Activated CD4-positive, alpha-beta T cell treated with anti-CD3 and anti-CD28 coated beads, Interleukin-2, Interleukin-4, amounts not matched to agents 100 ng/mL and 50 ng/mL, durations not matched to agents 16 hours and 8 hours (primary cell): ENCODE results near the gene FBXL22.

ENCODE experiments used
- DNase-seq: peaks from one replicate; pipeline ENCODE4 v3.0.0-alpha.2; 2020; ENCODE audit warnings: low spot score

Gene FBXL22, protein sequence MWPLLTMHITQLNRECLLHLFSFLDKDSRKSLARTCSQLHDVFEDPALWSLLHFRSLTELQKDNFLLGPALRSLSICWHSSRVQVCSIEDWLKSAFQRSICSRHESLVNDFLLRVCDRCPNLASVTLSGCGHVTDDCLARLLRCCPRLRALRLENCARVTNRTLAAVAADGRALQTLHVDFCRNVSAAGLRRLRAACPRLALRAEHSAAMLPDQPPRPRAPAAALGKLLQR

DNA sequence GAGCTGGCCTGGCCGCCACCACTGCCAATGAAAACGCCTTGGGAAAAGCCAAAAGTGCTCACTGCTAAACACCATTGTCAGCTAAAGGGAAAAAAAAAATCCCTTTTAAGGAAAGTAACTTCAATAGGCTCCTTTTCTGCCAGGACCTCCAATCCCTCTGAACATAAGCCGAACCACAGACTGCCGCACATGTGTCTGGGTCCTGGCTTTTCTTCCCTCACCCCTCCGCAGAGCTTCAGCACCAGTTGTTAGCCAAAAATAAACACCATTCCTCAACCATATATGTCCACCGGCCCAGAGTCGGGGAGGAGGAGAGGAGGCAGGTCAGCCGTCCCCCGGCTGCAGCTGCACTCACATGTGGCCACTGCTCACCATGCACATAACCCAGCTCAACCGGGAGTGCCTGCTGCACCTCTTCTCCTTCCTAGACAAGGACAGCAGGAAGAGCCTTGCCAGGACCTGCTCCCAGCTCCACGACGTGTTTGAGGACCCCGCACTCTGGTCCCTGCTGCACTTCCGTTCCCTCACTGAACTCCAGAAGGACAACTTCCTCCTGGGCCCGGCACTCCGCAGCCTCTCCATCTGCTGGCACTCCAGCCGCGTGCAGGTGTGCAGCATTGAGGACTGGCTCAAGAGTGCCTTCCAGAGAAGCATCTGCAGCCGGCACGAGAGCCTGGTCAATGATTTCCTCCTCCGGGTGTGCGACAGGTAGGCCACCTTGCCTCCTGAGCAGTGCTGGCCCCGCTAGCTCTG, at the start of gene FBXL22:
Gene FBXL22, plus strand, starts transcription at position 350 of the 753 bp plus-strand sequence. Its CDS starts 6 bp downstream, at position 356.
- DNase-seq, result no peak

DNA sequence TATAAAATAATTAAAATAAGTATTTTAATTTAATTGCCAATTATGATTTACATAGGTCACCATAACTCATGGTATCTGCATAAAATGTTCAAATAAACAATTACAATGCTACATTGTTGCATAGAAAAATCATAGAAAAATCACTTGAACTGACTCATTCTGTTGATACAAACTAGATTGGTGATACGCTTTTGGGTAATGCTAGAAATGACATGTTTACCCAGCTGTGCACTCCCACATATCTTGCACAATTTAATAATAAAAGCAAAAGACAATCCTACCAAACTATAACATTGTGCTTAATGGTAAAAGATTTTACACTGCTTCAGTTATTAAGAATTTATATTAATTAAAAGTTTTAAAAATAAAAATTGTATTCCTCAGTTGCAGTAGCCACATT, 45.8 kb upstream of the FBXL22 start:
- no peak for DNase-seq

DNA sequence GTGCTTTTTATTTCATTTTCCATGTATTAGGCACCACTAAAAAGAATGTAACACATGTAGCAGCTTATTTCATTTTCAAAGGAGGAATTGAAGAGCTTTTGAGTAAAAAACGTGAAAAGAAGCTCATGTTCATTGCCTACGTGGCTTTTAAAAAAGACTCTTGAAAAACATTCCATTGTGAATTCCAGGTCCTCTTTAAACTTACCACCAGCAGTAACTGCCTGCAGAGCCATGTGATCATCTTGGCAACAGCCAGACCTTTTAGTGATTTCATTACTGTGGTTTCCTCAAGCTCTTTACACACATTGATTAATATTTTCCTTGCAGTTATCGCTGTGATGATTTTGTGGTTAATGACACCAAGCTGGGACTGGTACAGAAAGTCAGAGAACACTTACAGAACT, 43.8 kb upstream of the FBXL22 start:
- DNase-seq, result peak; percentile 45

DNA sequence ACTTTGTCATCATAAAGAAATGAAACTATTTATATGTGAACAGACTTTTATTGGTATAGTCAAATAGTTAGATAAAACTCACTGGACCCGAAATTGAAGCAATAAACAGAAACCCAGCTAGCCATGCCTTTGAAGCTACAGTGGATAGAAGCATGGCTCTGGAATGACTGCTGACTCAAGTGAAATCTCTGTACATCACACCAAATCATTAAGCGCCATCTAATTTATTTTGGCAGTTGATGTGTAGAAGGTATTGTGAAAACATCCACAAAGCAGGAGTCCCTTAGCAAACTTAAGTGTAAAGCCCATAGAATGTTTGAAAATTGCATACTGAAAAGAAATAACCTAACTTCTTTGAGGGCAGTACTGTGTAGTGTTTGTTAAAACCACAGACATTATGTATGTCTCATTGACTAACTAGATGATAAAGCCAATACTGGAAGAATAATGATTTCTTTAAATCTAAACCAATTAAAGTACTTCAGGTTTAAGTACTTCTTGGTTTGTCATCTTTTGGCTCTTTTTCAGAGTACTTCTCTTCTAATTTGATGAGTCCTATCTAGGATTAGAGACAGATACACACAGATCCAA, 42.8 kb upstream of the FBXL22 start:
- no peak for DNase-seq

DNA sequence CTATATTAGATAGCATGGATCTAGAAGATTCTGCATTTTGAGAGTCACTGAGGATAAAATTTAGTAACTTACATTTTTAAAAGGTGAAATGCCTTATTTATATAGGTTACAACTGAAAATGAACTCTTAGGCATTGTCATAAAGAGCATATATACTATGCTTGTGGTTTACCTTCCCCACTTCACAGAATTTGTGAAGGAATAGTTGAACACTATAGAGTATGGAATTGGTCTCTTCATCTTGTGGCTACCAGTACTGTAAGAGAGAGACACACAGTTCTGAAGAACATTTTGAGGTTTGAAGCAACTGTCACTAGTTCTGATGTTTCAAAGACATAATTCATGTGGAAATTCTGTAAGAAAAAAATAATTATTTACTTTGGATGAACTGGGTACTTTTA, 41.7 kb upstream of the FBXL22 start:
- no peak for DNase-seq

DNA sequence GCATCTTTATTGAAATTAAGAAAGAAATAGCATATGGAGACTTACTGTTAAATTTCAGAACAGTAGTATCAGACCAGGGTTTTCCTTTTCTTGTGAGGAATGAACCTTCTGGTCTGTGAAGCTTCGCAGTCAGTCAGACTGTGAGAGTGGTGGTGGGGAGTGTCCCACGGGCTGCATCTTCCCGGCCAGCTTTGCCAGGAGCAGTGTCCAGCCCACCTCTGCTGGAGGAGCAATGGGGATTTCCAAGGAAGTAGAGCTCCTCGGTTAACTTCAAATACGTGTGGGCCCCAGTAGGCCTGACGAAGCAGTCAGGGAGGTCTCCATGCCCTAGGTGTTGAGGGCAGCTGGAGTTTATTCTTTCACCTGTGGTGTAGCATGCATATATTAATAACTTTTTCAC, 40.9 kb upstream of the FBXL22 start:
- DNase-seq, result no peak

DNA sequence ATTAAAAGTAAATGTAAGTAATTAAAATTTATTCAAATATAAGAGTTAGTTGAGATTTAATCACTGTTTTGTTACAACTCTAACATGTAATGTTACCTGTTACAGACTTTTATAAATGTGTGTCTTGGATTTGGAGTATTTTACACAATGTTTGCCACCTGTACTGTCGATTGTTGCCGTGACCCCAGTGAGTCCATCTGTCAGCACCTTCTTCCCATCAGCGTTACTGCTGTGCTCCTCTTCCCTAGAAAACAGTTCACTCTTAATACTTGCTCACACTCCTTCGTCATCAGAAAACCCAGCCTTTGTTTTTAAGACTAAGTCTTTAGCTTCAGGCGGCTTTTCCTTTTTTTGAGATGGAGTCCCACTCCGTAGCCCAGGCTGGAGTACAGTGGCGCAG, 40.5 kb upstream of the FBXL22 start:
- DNase-seq, result no peak

DNA sequence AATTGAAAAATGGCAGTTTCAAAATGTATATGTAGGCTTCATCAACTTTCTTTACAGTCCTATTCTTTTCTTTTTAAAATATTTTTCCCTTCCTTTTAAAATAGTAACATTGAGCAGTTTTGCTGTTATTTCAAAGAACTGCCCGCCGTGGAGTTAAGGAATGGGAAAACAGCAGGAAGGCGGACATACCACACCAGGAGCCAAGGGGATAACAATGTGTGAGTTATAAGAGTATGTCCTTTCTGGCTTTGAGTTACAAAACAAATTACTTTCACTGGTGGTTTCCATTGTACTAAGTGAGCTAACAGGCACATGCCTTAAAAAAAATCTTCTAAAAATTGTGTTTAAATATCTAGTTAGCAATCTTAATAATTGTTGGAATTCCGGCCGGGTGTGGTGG, 37.4 kb upstream of the FBXL22 start:
- no peak for DNase-seq

DNA sequence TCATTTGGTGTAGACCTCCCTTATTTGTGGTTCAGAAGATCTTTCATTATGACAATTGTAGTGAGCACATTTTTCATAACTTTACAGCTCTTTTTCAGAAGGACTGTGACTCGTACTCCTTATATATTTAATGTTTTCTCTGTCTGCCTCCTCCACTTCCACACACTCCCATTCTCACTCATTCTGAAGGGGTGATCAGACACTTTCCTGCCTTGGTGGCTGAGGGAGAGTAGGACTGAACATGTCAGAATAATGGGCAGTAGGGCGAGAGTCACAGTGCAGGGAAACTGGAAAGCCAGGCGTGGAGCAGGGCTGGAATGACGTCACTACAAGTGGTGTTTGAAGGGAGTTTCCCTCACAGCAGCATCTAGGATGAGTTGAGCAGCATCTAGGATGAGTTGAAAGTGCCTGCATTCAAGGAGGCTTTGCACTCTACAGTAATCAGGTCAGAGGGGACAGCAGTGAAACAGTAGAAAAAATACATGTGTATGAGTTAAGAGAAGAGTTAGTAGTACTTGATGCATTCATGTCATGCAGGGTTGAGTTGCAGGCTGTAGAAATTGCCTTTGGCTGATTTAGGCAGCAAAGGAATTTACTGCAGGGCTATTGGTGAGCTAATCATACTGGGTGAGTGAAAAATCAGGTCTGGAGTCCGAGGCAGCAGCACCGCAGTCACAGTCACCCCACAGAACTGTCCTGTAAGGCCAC, 36.3 kb upstream of the FBXL22 start:
- DNase-seq, result peak; percentile 75

DNA sequence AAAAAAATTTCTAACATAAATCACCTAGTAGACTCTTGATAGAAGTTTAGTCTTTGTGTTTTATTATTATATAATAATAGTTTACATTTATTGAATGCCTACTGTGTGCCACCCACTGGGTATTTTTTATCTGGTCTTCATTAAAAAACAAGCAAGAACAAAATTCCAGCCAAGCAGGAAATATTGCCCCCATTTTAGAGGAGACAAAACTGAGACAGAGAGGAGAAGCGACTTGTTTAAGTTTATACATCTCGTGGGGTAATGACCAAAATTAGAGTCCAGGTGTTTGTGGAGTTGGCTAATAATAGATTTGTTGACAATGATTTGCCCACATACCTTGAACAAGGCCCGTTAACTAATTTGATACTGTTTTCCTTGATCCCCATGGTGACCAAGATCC, 33.1 kb upstream of the FBXL22 start:
- DNase-seq, result no peak

DNA sequence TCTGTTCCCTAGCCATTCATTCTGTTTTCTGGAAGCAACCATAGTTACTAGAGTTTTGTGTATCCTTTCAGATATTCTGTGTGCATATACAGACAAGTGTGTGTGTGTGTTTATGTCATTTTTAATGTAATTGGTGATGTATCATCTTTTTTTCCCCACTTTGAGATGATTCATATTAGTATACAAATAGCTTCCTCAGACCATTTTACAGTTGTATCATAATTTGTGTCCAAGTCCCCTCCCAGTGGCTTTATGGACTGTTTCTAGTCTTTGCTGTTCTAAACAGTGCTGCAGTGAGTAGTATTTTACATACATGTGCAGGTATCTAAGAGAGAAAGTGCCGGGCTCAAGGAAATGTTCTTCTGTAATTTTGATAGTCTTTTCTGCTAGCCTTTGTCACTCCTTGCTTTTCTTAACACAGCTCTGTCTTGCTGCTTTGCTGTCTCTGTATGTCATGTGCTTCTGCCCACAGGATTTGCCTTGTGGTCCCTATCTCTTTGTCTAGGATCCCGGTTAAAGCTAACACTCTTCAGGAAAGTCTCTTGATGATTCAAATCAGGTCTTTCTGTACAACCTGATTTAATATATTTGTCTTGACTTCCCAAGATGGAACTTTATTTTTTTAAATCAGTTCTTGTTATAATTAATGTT, 31.5 kb upstream of the FBXL22 start:
- no peak for DNase-seq

DNA sequence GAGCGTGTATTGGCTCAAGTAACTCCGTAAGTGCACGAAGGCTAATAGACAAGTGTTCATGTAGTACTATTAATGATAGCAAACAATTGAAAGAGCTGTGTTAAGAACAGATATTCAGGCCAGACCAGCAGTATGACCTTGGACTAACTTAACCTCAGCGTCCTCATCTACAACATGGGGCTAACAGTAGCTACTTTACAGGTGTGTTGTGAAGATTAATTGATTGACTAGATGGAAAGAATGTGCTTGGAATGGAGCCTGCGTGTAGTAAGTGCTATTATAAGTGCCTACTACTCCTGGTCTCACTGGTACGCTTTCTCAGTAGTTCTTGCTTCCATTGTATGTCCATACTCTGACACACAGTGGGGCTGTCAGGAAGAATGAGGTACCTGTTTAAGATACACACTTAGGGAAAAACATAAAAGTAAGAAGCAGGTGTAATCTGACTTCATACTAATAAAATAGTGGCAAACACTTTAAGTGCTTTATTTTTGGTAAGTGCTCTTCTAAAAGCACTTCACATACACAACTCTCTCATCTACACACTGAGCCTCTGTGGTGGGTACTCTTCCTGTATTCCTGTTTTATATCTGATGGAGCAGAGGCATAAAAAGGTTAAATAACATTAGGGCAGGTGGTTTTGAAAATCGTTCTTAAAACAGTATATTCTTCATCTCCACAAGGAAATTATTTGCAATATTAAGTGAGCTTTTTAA, 24.3 kb upstream of the FBXL22 start:
- no peak for DNase-seq

DNA sequence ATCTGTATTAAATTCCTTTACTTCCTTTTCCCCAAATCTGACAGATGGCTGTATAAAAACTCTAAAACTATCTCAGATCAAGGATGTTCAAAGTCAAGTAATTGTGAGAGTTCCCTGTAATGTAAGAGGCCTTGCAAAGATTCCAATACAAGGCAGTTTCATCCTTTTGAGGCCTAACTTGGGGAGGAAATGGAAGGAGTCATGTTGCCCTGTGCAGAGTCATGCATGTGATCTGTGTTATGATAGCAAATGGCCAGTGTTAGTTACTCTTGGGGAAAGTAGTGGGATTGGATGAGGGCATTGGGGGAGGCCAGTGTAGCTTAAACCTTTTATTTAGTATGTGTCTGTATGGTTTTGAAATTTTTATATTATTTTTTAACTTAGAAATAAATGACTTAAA, 23.7 kb upstream of the FBXL22 start:
- DNase-seq, result no peak

DNA sequence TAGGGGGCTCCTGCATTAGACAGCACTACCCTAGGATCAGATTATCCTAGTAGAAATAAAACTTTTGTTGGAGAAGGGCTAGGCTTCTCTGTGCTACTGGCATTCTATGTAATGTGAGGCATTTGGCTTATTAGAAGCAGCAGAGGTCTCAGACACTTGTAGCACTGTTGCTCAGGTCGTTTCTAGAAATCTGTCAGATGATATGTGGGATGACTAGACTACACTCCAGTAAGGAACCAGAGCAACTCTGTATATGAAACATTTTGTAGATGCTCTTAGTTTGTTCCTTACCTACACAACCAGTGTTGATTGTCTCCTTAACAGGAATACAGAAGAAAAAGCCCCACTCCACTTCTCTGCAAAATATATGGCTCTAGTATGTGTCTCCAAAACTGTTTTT, 21.9 kb upstream of the FBXL22 start:
- peak; percentile 52 for DNase-seq

DNA sequence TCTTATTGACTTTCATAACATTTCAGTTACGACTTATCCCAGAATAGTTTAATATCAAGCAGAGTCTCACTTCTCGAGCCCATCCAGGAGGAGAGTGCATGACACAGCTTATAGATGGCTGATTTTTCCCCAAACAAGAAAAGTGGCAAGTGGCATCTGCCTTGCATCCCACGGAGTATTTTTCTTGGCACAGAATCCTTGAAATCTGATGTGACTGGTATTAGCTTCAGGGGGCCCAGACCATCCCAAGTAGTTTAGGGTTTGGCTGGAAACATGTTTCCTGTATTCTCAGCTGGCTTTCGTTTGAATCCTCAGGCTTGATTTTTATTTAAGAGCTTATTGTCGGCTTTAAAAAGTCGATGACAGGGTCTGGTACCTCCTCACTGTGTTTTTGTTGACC, 20.7 kb upstream of the FBXL22 start:
- DNase-seq, result no peak

DNA sequence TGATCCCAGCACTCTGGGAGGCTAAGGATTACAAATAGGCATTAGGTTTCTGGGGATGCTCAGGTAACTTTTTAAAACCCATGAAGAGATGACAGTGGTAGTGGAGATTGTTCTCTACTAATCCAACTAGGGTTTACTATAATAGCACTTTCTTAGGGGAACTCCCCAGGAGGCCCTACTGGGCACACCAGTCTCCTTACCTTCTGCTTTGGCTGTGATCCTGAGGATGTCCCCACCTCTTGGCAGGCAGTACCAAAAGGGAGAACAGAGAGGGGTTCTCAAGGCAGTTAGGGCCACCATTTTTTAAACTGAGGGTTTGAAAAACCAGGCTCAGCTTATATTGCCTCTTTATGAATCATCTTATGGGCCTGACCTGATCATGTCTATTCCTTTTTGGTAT, 15.0 kb upstream of the FBXL22 start:
- DNase-seq, result no peak

DNA sequence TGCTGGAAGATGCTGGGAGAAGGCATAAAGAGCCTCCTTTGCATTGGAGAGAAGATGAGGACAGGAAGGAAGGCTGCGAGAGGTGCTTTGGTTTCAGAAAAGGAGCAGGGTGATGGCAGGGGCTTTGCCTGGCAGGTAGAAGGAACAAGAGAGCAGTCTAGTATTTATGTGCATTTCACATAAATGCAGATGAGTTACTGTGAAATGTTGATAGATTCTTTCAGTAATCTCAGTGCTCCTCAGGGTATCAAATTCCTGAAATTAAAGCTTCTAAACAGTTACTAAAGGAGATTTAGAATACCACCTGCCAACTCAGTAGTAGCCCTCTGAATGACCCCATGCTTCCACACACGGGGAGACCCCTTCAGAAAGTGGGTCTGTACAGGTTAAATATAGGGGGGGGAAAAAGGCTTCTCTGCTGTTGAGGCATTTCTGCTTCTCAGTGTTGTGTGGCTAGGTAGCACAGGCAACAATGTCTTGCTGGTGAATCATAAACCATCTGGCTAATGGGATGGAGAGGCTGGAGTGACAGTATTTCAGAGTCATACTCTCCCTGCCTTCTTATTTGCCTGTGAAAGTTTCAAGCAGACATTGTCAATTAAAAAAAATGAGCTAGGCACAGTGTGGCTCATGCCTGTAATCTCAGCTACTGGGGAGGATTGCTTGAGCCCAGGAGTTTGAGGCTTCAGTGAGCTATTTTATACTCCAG, 14.3 kb upstream of the FBXL22 start:
- no peak for DNase-seq

DNA sequence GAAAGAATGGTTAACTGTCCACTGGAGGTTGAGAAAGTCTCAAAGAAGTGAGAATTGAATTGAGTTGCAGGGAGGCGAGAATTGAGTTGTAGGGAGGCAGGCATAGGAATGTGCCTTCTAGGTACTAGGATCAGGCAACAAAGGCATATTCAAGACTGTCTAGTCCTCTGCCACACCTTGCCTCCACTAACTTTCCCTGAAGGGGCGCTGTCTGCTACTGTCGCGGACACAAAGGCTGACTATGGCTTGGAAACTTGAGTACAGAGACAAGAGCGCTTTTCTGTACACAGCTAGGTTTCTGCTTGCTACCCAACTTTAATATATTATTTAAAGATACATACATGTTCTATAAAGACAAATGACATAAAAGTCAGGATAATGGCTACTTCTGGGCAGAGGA, 10.4 kb upstream of the FBXL22 start:
- DNase-seq, result no peak

DNA sequence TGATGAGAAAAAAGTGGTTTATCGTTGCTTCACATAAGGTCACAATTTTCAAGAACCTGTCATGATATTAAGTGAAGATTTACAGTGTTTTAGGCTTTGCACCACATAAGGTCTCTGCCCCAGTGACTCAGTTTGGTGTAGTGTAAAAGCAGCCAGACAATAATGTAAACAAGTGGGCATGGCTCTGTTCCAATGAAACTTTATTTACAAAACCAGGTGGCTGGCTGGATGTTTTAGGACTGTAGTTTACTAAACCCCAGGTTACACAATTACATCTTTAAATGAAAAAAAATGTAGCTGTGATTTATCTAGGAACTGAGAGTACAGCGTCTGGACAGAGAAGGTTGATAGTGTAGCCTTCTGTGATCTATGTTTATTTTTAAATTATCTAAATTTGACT, 9.7 kb upstream of the FBXL22 start:
- DNase-seq, result no peak

DNA sequence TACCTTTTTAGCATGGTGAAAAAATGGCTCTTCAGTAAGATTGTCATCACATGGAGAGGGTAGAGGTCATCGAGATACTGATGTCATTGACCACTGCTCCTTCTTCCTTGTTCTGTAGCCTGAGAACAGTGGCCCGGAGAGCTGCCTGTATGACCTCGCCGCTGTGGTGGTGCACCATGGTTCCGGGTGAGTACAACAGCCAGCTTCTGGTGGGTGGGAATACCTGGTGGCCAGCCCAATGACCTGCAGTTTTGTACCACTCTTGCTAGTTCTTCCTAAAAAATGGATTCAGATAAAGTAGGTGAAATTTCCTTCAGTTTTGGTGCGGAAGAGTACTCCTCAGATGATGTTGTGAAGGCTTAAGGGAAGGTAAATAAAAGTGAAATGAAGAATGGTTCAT, 8.4 kb upstream of the FBXL22 start:
- no peak for DNase-seq
